Inflammatory macrophage treated with lipopolysaccharide for 1 hour (primary cell): ENCODE measurements around the gene LGMN.
"Not testable (repeated sequence)": the region's sequence is repeated elsewhere in the genome, so short reads cannot be mapped to it uniquely, and the experiment has no call there.

Source experiments
- DNase-seq, 2 donors: peaks; one replicate each; pipeline ENCODE4 v3.0.0-alpha.2; 2020 to 2022

LGMN gene

GRCh38 chr14:92748259-92749016 is at the start of gene LGMN:
Gene LGMN, minus strand, starts transcription at chr14:92748627. Its CDS starts 15,841 bp downstream, at chr14:92732786.
- DNase-seq = peak; percentile 82 to 90

DNA sequence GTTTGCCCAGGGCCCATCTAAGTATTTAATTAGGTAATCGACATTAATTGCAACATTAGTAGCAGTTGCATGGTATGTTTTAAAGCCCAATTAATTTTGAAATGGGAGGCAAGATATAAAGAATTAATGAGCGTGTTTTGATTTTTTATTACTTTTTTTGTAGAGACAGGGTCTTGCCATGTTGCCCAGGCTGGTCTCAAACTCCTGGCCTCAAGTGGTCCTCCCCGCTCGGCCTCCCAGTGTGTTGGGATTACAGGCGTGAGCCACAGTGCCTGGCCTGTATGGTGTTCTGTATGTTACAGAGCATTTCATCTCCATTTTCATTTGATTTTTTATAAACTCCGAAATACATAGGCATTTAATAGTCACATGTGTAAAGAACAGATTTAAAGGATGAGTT is 46.5 kb upstream of the LGMN start:
- no peak for DNase-seq

DNA sequence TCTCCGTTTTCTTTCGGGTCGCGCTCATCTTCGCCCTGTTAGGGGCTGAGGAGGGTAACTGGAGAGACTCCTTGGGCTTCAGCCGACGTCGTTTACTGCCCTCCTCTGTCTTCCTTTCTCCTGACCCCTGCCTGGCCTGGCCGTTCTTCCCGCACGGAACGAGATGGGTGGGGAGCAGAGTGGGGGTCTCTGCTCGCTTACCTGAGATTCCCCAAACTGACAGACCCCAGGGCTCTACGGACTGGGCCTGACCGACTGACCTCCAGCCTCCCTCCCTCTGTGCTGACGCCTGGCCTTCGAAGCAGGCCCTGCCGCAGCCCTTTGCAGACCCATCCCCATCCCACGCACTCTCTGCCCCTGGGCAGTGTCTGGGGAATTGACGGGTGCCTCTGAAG is 46.1 kb upstream of the LGMN start:
- peak in 1 of 2 donors; percentile 22 for DNase-seq

DNA sequence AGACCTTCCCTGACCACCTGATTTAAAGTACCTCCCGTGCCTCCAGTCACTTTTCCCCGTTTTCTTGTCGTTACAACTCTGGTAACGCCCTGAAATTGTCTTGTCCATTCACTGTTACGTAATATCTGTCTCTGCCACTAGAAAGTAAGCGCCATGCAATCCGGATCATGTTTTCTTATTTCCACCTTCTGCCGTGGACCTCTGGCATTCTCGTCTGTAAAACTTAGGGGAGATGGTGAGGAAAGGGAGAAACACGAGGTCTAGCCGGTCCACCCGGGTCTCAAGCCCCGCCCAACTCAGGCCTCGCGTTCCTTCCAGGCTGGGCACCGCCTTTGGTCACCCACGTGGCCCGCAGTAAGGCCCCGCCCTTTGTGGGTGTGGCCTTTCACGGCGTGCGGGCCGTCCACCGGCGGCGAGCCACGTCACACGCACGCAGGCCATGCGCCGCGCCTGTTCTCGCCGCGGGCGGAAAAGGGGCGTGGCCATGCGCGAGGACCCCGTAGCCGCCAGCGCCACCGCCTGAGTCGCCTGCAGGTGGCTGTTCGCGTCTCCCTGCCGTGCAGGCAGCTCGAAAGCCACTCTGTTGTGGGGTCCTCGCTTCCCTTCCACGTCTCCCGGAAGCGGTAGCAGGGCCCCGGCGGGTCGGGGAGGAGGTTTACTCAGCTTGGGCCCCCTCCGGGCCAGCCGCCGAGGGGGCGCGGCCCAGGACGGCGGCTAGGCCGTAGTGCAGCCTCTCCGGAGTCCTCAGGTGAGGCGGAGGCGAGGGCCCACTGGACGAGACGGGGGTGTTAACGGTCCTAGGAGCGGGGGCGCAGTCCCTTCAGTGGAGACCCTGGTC is 45.5 kb upstream of the LGMN start, which contains the start of gene GOLGA5:
TSS of gene GOLGA5 (plus strand) at position 597 of the 838 bp plus-strand sequence. CDS start 3,133 bp downstream, outside the sequence.
- peak; percentile 97 to 98 for DNase-seq

DNA sequence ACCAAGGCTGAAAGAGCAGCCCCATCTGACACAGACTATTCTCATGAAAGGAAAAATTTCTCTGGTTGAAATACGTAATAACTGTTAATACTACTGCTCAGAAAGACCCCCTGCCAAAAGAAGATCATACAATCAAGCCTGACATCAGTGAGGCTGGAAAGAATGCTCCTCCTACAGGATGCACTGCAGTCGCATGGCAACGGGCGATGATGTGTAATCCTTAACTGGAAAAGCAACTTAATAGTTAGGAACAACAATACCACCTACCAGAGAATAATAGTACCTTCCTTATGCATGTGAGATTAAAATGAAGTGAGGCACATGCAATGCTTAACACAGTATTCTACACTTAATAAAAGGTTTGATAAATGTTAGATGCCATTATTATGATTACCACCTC is 44.5 kb upstream of the LGMN start:
- no peak for DNase-seq

GRCh38 chr14:92789457-92790089 is 41.1 kb upstream of the LGMN start:
- DNase-seq = peak in 1 of 2 donors; percentile 42

DNA sequence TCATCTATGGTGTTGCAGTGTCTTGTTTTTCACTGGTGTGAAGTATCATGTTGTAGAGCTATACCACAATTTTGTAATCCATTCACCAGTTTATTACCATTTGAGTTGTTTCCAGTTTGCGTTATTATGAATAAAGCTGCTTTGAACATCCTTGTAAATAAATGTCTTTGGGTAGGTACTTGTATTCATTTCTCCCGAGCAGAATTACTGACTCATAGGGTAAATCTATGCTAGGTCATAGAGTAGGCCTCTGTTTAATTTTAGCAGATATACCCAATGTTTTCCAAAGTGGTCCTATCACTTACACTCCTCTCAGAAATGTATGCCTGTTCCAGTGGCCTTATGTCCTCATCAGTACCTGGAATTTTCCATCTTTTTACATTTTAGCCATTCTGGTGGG is 39.1 kb upstream of the LGMN start:
- DNase-seq = no peak

- DNase-seq = no peak
Measured at GRCh38 chr14:92786427-92786756, 38.0 kb upstream of the LGMN start.

DNA sequence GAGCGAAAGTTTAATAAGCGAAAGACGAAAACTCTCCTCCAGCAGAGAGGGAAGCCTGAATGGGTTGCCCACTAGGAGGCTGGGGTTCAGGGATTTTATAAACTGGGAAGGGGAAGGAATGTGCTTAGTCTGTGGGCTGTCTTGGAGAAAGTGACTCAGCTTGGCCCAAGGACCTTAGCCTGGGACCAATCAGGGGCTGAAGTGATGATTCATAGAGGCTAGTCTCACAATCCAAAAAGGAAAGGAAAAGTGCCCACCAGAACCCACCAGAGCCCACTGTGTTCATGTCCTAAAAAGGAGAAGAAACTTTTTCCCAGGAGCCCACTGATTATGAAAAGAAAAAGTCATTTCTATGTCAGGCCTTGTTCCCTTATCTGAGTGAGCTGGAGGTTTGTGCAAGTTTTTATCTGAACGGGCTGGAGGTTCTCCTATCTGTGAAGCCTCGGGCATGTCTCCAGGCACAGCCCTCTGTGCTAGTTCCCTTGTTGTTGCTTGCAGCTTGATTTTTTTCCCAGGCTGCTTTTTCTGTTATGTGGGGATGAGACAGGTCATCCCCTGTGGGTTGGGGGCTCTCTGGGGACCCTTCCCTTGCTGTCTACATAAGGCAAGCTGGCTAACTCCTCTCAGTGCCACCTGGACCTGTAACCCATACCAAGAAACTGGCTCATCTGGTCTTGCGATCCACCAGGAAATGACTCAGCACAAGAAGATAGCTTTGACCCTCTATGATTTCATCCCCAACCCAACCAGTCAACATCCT is 37.4 kb upstream of the LGMN start:
- DNase-seq = peak; percentile 78 to 90

DNA sequence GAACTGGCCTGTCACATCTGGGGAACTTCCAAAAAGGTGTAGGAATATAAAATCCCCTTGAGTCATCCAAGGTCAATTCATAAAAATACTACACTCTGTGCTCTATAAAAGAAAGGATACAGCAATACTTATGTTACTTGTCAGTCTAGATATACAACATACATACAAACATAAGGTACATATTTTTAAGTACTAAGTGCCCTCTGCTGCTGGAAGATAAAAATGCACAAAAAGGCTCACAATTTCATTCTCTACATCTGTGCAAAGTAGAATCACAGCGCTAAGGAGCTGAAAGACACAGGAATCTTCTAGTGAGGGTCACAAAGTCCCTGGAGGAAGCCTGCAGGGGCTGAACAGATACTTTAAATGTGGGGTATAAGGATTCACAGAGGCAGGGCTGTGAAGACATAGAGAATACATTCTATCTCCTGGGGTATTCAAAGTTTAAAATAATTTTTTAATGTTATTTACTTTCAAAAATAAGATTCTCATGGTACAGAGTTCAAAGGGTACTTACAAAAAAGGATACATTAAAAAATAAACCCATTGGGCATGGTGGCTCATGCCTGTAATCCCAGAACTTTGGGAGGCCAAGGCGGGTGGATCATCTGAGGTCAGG is 35.5 kb upstream of the LGMN start:
- DNase-seq = peak; percentile 71 to 85

GRCh38 chr14:92781350-92781749 is 32.9 kb upstream of the LGMN start:
- DNase-seq = no peak

DNA sequence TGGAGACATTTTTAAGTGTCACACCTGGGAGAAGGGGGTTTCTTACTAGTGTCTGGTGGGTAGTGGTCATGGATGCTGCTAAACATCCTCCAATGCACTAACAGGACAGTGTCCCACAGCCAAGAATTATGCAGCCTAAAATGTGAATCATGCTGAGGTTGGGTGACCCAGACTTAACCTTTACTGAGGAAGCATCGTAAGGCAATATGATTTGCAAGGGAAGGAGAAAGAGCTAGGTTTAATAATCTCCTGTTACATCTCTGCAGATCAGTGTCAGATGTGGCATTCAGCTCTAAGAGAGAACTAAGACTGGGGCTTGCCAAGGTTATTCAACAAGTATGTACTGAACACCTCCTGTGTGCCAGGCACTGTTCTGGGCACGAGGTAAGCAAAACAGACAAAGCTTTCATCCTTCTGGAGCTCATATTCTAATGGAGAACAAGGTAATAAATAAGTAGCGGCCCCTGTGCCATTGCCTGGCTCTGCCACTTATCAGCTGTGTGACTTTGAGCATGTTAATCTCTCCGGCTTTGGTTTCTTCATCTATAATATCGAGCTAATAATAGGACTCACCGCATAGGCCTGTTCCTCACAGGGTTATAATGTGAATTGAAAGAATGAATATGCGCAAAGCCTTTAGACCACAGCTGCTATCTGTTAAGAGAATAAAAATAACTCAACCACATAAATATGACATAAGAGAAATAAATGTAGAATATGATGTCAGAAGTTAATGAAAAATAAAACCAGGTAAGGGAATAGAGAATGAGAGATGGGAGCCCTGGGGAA is 32.2 kb upstream of the LGMN start:
- DNase-seq = peak; percentile 40 to 53

DNA sequence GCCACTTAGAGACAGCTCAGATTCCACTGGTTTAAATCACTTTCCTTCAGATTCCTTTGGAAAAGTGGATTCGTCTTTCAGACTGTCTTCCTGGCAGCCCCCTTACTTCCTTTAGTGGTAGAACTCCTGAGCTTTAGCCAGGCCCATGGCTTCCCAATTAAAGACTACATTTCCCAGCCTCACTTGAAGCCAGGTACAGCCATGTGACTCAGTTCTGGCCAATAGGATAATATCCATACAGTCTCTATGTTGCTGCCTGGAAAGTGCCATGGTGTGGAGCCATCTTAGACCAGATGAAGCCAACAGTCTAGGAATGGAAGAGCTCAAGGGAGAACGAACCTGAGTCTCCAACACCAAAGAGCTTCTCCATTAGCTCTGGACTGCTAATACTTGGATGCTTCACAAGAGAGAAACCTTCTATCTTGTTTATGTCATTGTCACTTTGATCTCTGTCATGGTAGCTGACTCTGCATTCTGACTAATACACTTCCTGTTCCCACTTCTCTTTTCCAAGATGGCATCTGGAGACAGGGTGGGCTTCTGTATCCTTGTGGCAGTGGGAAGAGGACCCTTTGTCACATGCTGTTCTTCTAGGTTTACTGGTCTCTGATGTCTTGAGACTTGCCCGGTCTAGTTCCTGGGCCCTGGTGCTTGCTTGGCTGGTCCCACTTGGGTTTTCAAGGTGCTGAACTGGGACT is 30.6 kb upstream of the LGMN start:
- DNase-seq = peak in 1 of 2 donors; percentile 47

DNA sequence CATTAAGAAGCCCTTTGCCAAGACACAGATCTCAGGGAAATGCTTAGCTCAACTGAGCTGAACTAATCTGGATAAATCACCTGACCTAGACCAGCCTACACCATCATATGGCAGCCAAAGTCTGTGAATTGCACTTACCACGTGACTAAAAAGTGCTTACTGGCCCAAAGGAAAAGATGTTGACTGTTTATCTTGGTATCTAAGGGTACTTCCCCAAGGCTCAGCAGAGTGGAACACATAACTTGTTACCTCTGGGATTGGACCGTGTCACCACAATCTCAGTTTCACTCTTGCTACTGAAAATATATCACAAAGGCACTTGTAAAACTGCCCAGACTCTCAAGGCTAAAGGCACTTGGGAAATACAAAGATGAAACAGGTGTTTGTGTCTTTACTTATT is 26.9 kb upstream of the LGMN start:
- DNase-seq = peak; percentile 51 to 83

GRCh38 chr14:92774572-92774971 is 26.1 kb upstream of the LGMN start:
- no peak for DNase-seq

- no peak for DNase-seq
Measured at GRCh38 chr14:92770484-92770883, 22.1 kb upstream of the LGMN start.

- no peak for DNase-seq
Measured at GRCh38 chr14:92768795-92769194, 20.4 kb upstream of the LGMN start.

DNA sequence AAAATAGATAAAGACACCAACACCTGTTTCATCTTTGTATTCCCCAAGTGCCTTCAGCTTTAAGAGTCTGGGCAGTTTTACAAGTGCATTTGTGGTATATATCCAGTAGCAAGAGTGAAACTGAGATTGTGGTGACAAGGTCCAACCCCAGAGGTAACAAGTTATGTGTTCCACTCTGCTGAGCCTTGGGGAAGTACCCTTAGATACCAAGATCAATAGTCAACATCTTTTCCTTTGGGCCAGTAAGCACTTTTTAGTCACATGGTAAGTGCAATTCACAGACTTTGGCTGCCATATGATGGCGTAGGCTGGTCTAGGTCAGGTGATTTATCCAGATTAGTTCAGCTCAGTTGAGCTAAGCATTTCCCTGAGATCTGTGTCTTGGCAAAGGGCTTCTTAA is 19.8 kb upstream of the LGMN start:
- peak; percentile 47 to 87 for DNase-seq

GRCh38 chr14:92763666-92764631 is 15.5 kb upstream of the LGMN start:
- DNase-seq = not testable (repeated sequence)

DNA sequence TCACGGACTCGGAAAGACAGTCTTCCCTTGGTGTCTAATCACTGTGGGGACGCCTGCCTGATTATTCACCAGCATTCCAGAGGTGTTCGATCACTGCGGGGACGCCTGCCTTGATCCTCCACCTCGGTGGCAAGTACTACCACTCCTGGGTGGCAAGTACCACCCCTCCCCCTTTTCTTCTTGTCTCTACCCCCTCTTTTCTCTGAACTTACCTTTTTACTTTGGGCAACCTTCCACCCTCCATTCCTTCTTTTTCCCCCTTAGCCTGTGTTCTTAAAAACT is 12.0 kb upstream of the LGMN start:
- no peak for DNase-seq
